ENCODE results near the gene CAMK2A. TPM values are rescaled to one million over a fixed set of nuclear protein-coding genes. Genes with fewer than 3 reads are reported as not detected.

The CAMK2A gene
- total RNA-seq, 3 donors from 2014 or later (not counting 1 experiment from before 2014, with no cell fraction given) = 0.38 TPM; not detected in 2

DNA sequence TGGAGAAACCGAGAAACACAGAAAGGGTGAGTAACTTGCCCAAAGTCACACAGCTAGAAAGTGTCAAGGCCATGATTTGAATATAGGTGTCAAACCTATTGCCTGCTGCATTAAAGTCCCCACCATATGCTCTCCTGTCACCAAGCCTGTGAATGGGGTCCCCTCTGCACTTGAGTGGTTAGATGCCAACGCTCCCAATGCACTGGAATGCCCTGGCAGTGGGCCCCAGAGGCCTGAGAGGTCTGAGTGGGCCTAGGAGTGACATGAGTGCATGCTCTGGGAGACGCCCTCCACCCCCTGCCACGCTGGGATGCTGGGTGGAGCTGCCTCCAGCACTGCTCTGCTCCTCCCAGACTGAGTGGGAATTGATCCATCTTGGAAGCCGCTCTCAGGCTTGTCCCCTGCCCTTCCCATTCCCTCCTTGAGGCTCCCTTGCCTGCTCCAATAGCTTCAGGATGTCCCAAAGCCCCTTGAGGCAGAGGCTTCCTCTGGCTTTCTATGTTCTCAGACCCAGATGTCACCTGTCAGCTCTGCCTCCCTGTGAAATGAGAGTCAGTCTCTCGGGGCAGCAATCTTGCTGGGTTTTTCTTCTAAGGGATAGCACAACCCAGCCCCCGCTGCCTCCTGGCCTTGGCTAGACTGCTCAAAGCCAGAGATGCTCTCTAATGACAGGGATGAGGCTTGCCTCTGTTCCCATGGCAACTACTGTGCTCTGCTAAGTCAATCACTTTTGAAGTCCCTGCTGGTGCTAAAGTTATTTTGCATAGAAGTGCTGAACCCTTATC is 19.7 kb upstream of the CAMK2A start:
- intact Hi-C loops (cut with micrococcal nuclease) = no loop called here
- no peaks in the 10 kb centered on the region for H3K27me3 ChIP-seq (ENCODE audit: control insufficient read depth, insufficient read depth, low read length)
- Mint-ChIP-seq H3K27ac (no peak overlapping the region), H3K36me3 (no peaks in the 10 kb centered on the region), H3K4me3 (no peak overlapping the region), H3K27me3 (ENCODE audit: low read depth in 2 of 2) (peaks cover 0 to 8% of the 10 kb centered on the region in 2 donors), H3K4me1 (peaks cover 11% of the 10 kb centered on the region in 2 donors), H3K9me3 (no peaks in the 10 kb centered on the region)
- H3K4me3 ChIP-seq (ENCODE audit: low read length) = no peak overlapping the region
- no peak overlapping the region for H3K27ac ChIP-seq (ENCODE audit: low read length)
- DNase-seq = no peak
- ATAC-seq = no peak
- H3K36me3 ChIP-seq (ENCODE audit: control insufficient read depth, insufficient read depth, low read length) = no peaks in the 10 kb centered on the region
- no peak for TF ChIP-seq CTCF (IDR thresholded peaks at IDR 0.05)
- no peaks in the 10 kb centered on the region for H3K9me3 ChIP-seq (ENCODE audit: control insufficient read depth, insufficient read depth, low read length)
- WGBS (ENCODE audit: insufficient coverage) = 79% methylated on average over 7 of the region's 7 CpGs
- H3K4me1 ChIP-seq (ENCODE audit: control insufficient read depth, insufficient read depth, low read length) = no peaks in the 10 kb centered on the region

DNA sequence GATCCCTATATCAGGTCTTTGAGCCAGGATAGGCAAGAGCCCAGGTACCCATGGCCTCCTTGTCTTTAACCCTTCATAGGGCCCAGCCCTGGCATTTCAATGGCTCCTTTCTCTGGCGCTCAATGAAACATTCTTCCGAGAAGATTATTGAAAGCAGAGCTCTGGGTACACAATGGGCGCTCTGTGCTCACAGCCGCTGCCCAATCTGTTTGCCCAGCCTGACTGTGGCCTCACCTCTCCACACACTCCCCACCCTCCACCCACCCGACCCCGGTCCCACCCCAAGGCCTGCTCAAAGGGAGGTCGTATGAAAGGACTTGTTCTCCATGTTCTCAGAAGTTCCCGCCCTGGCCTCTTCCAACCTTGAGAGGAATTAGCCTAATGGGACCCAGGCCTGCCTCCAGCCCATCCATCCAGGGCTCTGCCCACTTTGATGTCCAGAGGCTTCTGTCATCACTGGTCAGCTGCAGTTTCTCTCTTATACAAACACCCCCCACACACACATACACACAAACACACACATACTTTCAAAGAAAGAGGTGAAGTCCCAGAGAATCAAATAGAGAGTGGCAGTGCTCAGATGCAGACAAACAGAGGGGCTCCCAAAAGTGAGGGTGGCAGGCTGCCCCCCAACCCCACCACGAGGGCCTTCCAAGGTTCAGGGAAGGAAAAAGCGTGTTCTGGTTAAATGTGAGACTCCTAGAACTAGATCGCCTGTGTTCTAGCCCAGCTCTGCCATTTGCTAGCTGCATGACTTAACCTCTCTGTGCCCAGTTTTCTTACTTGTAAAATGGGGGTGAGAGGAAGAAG is 18.2 kb upstream of the CAMK2A start:
- no peak for TF ChIP-seq CTCF (IDR thresholded peaks at IDR 0.05)
- H3K4me3 ChIP-seq (ENCODE audit: low read length) = no peak overlapping the region
- H3K27me3 ChIP-seq (ENCODE audit: control insufficient read depth, insufficient read depth, low read length) = no peaks in the 10 kb centered on the region
- H3K36me3 ChIP-seq (ENCODE audit: control insufficient read depth, insufficient read depth, low read length) = no peaks in the 10 kb centered on the region
- no peak overlapping the region for H3K4me3 Mint-ChIP-seq
- H3K27me3 Mint-ChIP-seq (ENCODE audit: low read depth in 2 of 2) = peaks cover 0 to 14% of the 10 kb centered on the region in 2 donors
- H3K36me3 Mint-ChIP-seq = no peaks in the 10 kb centered on the region
- ATAC-seq (no peak), DNase-seq (no peak)
- no peaks in the 10 kb centered on the region for H3K4me1 ChIP-seq (ENCODE audit: control insufficient read depth, insufficient read depth, low read length)
- WGBS (ENCODE audit: insufficient coverage) = 94% methylated on average over 11 of the region's 11 CpGs
- no peaks in the 10 kb centered on the region for H3K9me3 Mint-ChIP-seq
- intact Hi-C loops (cut with micrococcal nuclease) = no loop called here
- no peaks in the 10 kb centered on the region for H3K9me3 ChIP-seq (ENCODE audit: control insufficient read depth, insufficient read depth, low read length)
- peaks cover 11% of the 10 kb centered on the region in 2 donors for H3K4me1 Mint-ChIP-seq
- H3K27ac ChIP-seq (ENCODE audit: low read length) = no peak overlapping the region
- H3K27ac Mint-ChIP-seq = no peak overlapping the region

DNA sequence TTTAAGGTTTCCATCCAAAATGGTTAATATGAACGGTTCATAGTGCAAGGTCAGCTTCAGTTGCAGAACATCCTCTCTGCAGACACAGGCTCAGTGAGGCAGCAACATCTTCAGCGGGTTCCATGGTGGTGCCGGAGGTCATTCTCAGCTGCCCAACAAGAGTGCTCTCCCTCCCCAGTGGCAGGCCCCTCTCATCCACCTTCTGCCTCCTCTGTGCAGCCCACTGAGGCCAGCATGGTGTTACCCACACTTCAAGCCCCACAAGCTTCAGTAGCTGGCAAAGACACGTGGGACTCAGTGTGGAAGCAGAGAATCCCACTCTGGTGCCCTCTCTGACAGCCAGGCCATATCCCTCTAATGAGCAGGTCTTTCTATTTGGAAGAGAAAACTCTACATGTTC is 17.2 kb upstream of the CAMK2A start:
- H3K36me3 Mint-ChIP-seq = no peaks in the 10 kb centered on the region
- H3K9me3 ChIP-seq (ENCODE audit: control insufficient read depth, insufficient read depth, low read length) = no peaks in the 10 kb centered on the region
- DNase-seq (no peak), ATAC-seq (no peak)
- H3K4me1 Mint-ChIP-seq = peaks cover 11% of the 10 kb centered on the region in 2 donors
- WGBS (ENCODE audit: insufficient coverage) = 94% methylated on average over 4 of the region's 4 CpGs
- peaks cover 1 to 17% of the 10 kb centered on the region in 2 donors for H3K27me3 Mint-ChIP-seq (ENCODE audit: low read depth in 2 of 2)
- no peaks in the 10 kb centered on the region for H3K4me1 ChIP-seq (ENCODE audit: control insufficient read depth, insufficient read depth, low read length)
- no peak overlapping the region for H3K4me3 Mint-ChIP-seq
- no peaks in the 10 kb centered on the region for H3K9me3 Mint-ChIP-seq
- intact Hi-C loops (cut with micrococcal nuclease) = no loop called here
- H3K27me3 ChIP-seq (ENCODE audit: control insufficient read depth, insufficient read depth, low read length) = no peaks in the 10 kb centered on the region
- no peak overlapping the region for H3K4me3 ChIP-seq (ENCODE audit: low read length)
- no peak overlapping the region for H3K27ac Mint-ChIP-seq
- TF ChIP-seq CTCF (IDR thresholded peaks at IDR 0.05) = no peak
- no peak overlapping the region for H3K27ac ChIP-seq (ENCODE audit: low read length)
- no peaks in the 10 kb centered on the region for H3K36me3 ChIP-seq (ENCODE audit: control insufficient read depth, insufficient read depth, low read length)
